ENCODE data around the gene MTUS2.

The MTUS2 gene

DNA sequence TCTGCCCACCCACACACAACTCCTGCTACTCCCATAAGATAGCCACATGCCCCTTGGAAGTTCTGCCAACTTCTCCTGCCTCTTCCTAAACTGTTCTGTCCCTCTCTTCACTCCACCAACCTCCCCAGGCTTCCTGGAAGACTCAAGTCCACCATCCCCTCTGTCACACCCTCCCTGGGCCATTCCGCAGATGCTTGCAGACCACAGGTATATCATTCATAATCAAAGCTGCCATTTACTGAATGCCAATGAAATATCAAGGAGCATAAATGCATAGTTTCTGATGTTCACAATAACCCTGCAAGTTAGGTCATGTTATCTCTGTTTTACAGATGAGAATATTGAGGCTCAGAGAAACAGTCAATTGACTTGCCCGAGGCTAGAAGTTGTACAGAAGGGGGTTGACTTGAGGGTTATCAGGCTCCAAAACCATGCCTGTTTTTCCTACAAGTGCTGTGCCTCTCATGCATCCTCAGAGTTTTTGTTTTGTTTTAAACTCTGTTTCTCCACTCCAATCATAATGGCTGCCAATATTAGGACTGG, 639.7 kb downstream of the MTUS2 start:
- DNase-seq (ENCODE audit: low spot score): no peak
- TF ChIP-seq, protein P1, sequence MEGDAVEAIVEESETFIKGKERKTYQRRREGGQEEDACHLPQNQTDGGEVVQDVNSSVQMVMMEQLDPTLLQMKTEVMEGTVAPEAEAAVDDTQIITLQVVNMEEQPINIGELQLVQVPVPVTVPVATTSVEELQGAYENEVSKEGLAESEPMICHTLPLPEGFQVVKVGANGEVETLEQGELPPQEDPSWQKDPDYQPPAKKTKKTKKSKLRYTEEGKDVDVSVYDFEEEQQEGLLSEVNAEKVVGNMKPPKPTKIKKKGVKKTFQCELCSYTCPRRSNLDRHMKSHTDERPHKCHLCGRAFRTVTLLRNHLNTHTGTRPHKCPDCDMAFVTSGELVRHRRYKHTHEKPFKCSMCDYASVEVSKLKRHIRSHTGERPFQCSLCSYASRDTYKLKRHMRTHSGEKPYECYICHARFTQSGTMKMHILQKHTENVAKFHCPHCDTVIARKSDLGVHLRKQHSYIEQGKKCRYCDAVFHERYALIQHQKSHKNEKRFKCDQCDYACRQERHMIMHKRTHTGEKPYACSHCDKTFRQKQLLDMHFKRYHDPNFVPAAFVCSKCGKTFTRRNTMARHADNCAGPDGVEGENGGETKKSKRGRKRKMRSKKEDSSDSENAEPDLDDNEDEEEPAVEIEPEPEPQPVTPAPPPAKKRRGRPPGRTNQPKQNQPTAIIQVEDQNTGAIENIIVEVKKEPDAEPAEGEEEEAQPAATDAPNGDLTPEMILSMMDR (IDR thresholded peaks at IDR 0.05; ENCODE audit: extremely low read depth, missing control alignments): no peak

DNA sequence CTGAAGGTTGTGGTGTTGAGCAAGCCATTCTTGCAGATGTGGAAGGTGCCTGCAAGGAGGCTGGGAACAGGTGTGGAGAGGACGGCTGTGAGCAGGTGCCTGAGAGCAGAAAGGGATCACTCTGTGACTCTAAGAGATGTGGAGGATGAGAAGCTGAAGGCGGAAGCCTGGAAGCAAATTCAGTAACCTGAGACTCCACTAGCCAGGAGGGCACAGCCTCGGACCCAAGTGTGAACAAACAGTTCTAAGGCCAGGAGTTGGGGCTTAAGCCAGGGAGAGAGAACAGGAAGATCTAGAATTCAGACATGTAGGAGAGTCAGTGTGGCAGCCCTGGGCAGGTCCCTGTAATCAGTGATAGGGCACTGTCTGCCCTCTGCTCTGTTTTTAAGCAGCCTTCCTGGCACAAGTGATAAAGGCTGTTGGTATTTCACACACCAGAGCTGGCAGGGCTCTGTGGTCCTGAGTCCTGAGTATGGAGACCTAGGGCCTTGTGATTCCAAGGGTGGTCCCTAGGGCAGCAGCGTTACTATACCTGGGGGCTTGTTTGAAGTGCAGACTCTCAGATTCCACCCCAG, 644.1 kb downstream of the MTUS2 start:
- no peak for DNase-seq (ENCODE audit: low spot score)
- TF ChIP-seq, protein P1 (IDR thresholded peaks at IDR 0.05; ENCODE audit: extremely low read depth, missing control alignments): no peak

DNA sequence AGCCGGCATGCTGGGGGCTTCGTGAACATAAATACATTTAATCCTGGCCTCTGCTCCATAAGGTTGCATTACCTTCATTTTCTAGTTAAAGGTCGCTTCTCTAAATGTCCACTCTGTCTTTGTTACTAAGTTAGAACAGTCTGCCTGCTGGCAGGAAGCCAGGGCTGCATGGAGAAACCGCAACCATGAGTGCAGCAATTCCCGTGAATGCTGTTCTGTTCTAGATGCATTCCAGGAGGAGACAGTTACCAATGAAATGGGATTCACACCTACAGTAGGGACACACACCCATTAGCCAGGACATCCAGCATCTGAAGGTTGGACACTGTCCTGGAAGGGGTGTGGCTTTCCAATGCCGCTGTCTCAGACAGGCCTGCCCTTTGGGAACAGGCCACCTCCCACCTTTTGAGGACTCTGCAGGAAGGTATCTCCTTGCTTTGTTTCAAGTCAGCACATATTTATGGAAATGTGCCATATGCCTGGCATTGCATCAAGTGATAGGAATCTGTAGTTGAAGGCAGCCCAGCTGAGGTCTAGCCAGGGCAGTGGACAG, 645.7 kb downstream of the MTUS2 start:
- TF ChIP-seq, protein P1 (IDR thresholded peaks at IDR 0.05; ENCODE audit: extremely low read depth, missing control alignments): no peak
- DNase-seq (ENCODE audit: low spot score): no peak

DNA sequence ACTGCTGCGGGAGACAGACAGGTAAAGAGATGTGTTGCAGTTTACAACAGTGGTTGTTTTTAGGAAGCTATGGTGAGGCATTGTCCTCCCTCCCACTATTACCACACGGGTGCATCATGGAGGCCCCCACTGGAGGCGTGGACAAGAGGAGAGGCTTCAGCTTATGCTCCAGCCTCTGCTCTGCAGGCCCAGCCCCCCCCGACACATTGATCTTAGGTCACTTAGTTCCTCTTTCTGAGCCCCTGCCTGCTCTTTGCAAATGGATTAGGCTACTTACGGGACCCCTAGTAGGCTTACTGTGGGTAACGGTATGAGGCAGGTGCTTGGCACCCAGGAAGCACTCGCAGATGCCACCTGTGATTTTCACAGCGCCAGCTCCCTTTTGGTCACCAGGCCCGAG, 651.4 kb downstream of the MTUS2 start:
- DNase-seq (ENCODE audit: low spot score): no peak
- TF ChIP-seq, protein P1 (IDR thresholded peaks at IDR 0.05; ENCODE audit: extremely low read depth, missing control alignments): no peak

DNA sequence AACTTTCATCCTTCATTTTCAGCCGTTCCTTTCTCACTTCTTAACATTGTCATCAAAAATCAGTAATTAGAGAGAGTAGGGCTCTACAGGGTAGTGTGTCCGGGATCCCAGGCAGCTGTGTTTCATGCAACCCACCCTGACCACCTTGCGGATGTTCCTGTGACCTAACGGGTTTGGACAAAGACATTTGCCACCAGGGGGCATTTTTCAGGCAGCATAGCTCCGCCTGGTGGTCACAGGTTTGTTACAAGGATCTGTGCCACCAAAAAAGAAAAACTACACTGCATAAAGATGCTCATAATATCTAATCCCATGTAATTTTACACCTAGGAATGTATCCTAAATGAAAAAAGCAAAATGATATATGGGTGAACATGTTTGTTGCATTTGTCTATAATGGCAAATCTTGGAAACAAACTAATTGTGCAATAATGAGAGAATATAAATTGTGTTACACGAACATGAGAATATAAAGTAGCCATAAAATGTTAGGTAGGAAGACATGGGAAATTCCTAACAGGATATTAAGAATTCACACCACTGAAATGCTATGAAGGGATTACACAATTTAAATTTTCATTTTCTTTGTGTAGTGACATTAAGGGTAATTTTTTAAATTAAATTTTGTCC, 652.3 kb downstream of the MTUS2 start:
- peak; percentile 61 for DNase-seq (ENCODE audit: low spot score)
- TF ChIP-seq, protein P1 (IDR thresholded peaks at IDR 0.05; ENCODE audit: extremely low read depth, missing control alignments): peak; percentile 98

DNA sequence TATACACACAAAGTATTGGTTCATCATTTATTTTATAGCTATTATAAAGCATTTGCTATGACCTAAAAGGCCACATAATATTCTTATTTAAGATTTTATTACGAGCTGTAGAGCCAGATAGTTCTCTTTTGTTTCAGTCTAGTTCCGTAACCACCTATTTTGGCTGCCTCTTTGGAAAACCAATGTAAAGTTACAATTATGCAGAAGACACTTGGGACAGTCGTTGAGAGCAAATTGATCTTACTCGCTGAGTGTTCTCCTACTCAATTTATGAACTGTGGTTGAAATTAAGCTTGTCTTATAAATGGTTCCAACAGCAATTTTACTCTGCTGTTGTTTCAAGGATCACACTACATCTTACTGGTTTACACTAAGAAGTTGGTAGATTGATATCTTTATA, 653.0 kb downstream of the MTUS2 start:
- TF ChIP-seq, protein P1 (IDR thresholded peaks at IDR 0.05; ENCODE audit: extremely low read depth, missing control alignments): no peak

DNA sequence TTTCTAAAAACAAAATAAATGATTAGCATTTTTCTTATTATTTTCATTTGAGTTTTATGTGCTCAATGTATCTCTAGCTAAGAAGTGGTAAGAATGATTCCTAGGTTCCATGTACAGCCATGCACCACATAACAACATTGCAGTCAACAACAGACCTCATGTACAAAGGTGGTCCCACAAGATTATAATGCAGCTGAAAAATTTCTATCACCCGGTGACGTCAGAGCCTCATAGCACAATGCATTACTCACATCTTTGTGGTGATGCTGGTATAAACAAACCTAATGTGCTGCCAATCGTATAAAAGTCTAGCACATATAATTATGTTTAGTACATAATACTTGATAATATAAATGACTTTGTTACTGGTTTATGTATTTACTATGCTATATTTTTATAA, 654.9 kb downstream of the MTUS2 start:
- DNase-seq (ENCODE audit: low spot score): no peak
- TF ChIP-seq, protein P1 (IDR thresholded peaks at IDR 0.05; ENCODE audit: extremely low read depth, missing control alignments): no peak

More for the DNA sequence above, 653.0 kb downstream of the MTUS2 start:
- DNase-seq (ENCODE audit: low spot score): no peak
